GM18907 (cell line): ENCODE data around the gene NPR3.

Experiments
- ATAC-seq: cut with Tn5 transposase; IDR thresholded peaks from one replicate; pipeline ENCODE4 v1.9.1; 2021; ENCODE audit warnings: mild to moderate bottlenecking, moderate library complexity; ENCODE audit not compliant: unreplicated experiment

Gene NPR3, protein sequence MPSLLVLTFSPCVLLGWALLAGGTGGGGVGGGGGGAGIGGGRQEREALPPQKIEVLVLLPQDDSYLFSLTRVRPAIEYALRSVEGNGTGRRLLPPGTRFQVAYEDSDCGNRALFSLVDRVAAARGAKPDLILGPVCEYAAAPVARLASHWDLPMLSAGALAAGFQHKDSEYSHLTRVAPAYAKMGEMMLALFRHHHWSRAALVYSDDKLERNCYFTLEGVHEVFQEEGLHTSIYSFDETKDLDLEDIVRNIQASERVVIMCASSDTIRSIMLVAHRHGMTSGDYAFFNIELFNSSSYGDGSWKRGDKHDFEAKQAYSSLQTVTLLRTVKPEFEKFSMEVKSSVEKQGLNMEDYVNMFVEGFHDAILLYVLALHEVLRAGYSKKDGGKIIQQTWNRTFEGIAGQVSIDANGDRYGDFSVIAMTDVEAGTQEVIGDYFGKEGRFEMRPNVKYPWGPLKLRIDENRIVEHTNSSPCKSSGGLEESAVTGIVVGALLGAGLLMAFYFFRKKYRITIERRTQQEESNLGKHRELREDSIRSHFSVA

GRCh38 chr5:32710550-32711361 lies at the start of gene NPR3:
TSS of gene NPR3 (plus strand) at chr5:32711321. CDS start at chr5:32711777, 456 bp downstream.
- ATAC-seq = peak; percentile 19

GRCh38 chr5:32664523-32664922 lies 46.6 kb upstream of the NPR3 start:
- no peak for ATAC-seq

- ATAC-seq = no peak
Measured at GRCh38 chr5:32668552-32668951, 42.6 kb upstream of the NPR3 start.

DNA sequence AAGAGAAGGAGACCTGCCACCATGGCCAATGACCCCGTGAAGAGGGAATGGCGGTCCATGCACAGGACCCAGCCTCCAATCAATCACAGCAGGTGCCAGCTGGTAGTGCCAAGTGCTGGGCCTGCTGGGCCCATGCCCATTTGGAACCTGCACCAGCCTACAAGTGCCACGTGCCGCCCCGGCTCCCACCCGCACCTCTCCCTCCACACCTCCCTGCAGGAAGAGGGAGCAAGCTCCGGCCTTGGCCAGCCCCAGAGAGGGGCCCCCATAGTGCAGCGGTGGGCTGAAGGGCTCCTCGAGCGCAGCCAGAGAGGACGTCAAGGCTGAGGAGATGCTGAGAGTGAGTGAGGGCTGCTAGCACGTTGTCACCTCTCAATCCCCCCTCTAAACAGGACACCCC lies 37.8 kb upstream of the NPR3 start:
- no peak for ATAC-seq

DNA sequence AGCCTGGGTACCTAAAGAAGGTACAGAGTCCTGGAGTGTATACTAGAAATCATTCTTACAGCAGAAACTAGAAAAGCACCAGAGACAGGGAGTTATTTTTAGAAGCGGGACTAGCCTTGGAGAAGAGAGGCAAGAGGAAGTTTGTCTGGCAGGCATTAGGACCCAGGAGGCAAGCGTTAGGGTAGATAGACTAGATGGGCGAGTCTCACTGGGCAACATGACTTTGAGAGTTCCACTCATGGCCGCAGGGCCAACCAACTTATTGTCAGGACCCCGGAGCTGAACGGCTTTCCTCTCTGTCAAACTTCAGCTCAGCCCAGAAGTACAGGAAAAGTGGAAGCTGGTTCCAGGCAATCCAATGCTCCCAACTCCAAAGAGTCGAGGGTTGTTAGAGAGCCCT lies 34.1 kb upstream of the NPR3 start:
- no peak for ATAC-seq

- no peak for ATAC-seq
Measured at GRCh38 chr5:32678472-32678871, 32.6 kb upstream of the NPR3 start.

DNA sequence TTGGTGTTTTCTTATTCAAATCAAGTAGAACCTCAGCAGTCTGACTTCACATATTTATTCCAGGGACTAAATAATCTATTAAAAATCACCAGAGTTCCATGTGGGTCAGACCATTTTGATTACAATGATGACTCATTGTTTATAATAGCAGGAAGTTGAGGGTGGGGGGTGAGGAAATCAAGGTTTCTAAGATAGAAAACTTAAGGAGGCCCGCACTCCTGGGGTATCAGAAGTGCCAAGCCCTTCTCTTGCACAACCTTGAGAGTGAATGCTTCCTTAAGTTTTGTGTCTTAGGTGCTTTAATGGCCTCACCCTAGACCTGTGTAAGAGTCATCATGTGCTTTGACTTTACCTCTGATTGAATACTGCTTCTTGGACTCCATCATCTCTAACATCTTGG lies 31.9 kb upstream of the NPR3 start:
- no peak for ATAC-seq

- ATAC-seq = no peak
Measured at GRCh38 chr5:32680183-32680582, 30.9 kb upstream of the NPR3 start.

- ATAC-seq = no peak
Measured at GRCh38 chr5:32683125-32683524, 28.0 kb upstream of the NPR3 start.

- no peak for ATAC-seq
Measured at GRCh38 chr5:32684260-32684659, 26.9 kb upstream of the NPR3 start.

DNA sequence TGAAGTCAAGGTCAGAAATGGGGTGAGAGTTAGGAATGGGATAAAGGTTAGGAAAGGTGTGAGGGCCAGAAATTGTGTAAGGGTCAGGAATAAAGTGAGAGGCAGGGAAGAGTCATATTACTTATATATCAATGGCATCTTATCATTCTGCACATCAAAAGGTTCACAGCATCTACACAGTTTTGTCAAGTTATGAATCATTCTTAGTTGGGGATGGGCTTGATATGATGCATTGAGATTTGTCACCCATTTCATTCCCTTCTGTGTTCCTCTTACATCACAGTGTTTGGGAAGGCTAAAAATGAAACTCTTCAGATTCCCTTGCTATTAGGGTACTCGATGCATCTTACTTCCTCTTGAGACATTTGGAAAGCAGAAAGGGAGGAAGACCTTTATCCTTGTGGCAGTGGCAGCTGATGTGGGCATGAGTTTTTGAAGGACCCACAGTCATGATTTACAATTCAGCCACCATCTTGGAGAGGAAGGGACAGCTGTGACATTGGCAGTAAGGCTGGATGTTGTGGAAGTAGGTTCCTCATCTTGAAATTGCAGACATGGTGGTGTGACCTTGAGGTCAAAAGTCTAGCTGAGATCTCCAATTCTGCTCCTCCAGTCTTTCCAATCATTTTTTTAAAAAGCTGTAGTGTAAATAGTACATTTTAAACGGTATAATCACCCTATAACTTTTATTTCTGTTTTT lies 24.2 kb upstream of the NPR3 start:
- no peak for ATAC-seq

DNA sequence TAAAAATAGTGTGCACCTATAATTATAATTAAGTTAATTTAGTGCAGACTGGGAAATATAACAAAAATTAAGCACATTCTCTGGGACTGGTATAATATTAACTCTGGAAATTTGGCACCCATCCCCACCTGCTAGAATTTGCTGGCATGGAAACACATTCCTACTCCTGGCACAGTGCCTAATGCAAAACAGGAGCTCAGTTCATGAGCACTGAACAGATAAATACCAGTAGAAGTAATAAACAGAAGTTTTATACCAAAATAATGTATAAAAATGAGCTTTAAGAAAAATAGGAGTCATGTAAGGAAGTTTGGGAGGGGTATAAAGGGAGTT lies 23.7 kb upstream of the NPR3 start:
- ATAC-seq = no peak

- ATAC-seq = no peak
Measured at GRCh38 chr5:32690153-32690552, 21.0 kb upstream of the NPR3 start.

DNA sequence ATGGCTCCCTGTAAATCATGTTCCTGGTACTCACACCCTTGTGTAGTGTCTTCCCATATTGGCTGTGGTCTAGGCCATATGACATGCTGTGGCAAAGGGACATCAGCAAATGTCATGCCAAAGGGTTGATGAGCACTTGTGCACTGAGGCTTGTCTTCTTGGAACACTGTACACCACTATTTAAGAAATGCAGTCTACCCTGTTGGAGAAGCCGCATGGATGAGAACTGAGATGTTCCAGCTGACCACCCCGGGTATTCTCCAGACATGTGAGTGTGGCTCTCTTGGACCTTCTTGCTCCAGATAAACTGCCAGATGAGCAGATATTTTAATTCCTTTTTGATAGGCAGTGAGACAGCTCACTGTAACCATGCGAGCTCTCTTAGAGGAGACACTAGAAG lies 20.5 kb upstream of the NPR3 start:
- ATAC-seq = no peak

- ATAC-seq = no peak
Measured at GRCh38 chr5:32692036-32692746, 18.9 kb upstream of the NPR3 start.

GRCh38 chr5:32703957-32704356 lies 7.2 kb upstream of the NPR3 start:
- ATAC-seq = no peak

DNA sequence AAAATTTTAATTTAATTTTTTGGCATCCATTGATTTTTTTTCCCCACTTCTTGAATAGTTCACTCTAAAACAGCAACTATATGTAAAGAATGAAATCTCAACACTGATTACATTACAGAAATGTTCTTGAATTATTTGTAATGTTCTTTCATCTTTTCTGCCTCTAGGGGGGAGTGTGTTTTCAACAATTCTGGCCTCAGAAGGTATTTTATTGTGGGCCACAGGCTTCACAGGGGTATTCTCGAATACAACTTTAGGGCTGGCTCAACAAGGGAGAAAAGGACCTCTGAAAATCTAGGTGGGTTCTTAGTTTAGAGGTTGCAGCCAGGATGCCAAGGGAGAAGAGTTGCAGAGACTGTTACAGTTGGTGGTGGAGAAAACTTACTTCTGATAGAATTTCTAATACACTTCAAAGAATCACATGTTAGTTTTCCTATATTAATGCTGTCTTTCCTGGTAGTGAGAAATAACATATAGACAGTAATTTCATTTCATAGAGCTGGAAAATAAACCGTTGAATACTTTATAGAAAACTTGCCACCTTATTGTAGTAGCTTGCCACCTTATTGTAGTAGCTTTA lies 3.6 kb upstream of the NPR3 start:
- no peak for ATAC-seq

- ATAC-seq = no peak
Measured at GRCh38 chr5:32708949-32709348, 2.2 kb upstream of the NPR3 start.

GRCh38 chr5:32709750-32710549 lies 1.2 kb upstream of the NPR3 start:
- ATAC-seq = peak; percentile 67

DNA sequence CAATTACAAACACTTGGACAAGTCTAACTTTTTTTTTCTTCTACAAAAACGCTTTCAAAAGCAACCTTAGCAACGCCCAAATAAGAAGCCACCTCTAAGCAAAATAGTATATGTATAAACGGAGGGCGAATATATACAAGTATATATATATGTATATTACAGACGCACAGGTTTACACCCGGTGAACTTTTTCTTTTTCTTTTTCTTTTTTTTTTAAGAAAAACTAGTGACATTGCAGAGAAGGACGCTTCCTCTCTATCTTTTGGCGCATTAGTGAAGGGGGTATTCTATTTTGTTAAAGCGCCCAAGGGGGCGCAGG lies 200 bp downstream of the NPR3 start:
- no peak for ATAC-seq
